ENCODE results near the gene CHST10. TPM values are rescaled to one million over a fixed set of nuclear protein-coding genes. Genes with fewer than 3 reads are reported as not detected.

The CHST10 gene
- total RNA-seq, 3 donors from 2014 or later (not counting 1 experiment from before 2014, with no cell fraction given), result 11.1 to 15.3 (median 13.4) TPM

GRCh38 chr2:100404411-100404810 is 13.1 kb downstream of the CHST10 start:
- Mint-ChIP-seq H3K9me3 (no peaks in the 10 kb centered on the region), H3K27me3 (ENCODE audit: low read depth in 2 of 2) (no peaks in the 10 kb centered on the region), H3K27ac (no peak overlapping the region), H3K36me3 (peaks cover 7% of the 10 kb centered on the region), H3K4me3 (no peak overlapping the region), H3K4me1 (peaks cover 0 to 16% of the 10 kb centered on the region in 2 donors)
- Histone ChIP-seq H3K4me3 (ENCODE audit: low read length) (no peak overlapping the region), H3K9me3 (ENCODE audit: control insufficient read depth, insufficient read depth, low read length) (no peaks in the 10 kb centered on the region), H3K36me3 (ENCODE audit: control insufficient read depth, insufficient read depth, low read length) (peaks cover 17% of the 10 kb centered on the region), H3K4me1 (ENCODE audit: control insufficient read depth, insufficient read depth, low read length) (no peaks in the 10 kb centered on the region), H3K27ac (ENCODE audit: low read length) (no peak overlapping the region), H3K27me3 (ENCODE audit: control insufficient read depth, insufficient read depth, low read length) (no peaks in the 10 kb centered on the region)
- no peak for TF ChIP-seq CTCF (IDR thresholded peaks at IDR 0.05)
- WGBS (ENCODE audit: insufficient coverage), result 95% methylated on average over 7 of the region's 7 CpGs
- intact Hi-C loops (cut with micrococcal nuclease), result no loop called here
- DNase-seq (no peak), ATAC-seq (no peak)

GRCh38 chr2:100403722-100404121 is 13.7 kb downstream of the CHST10 start:
- Mint-ChIP-seq H3K27me3 (ENCODE audit: low read depth in 2 of 2) (no peaks in the 10 kb centered on the region), H3K4me1 (peaks cover 0 to 11% of the 10 kb centered on the region in 2 donors), H3K27ac (no peak overlapping the region), H3K4me3 (no peak overlapping the region), H3K36me3 (peaks cover 7% of the 10 kb centered on the region), H3K9me3 (no peaks in the 10 kb centered on the region)
- H3K4me3 ChIP-seq (ENCODE audit: low read length), result no peak overlapping the region
- no peaks in the 10 kb centered on the region for H3K4me1 ChIP-seq (ENCODE audit: control insufficient read depth, insufficient read depth, low read length)
- no peaks in the 10 kb centered on the region for H3K27me3 ChIP-seq (ENCODE audit: control insufficient read depth, insufficient read depth, low read length)
- WGBS (ENCODE audit: insufficient coverage), result 91% methylated on average over 10 of the region's 10 CpGs
- no peak for ATAC-seq
- intact Hi-C loops (cut with micrococcal nuclease), result no loop called here
- TF ChIP-seq CTCF (IDR thresholded peaks at IDR 0.05), result no peak
- H3K27ac ChIP-seq (ENCODE audit: low read length), result no peak overlapping the region
- H3K36me3 ChIP-seq (ENCODE audit: control insufficient read depth, insufficient read depth, low read length), result peaks cover 17% of the 10 kb centered on the region
- H3K9me3 ChIP-seq (ENCODE audit: control insufficient read depth, insufficient read depth, low read length), result no peaks in the 10 kb centered on the region
- DNase-seq, result no peak

GRCh38 chr2:100401268-100401667 is 16.2 kb downstream of the CHST10 start:
- no peaks in the 10 kb centered on the region for H3K4me1 ChIP-seq (ENCODE audit: control insufficient read depth, insufficient read depth, low read length)
- 96% methylated on average over 7 of the region's 7 CpGs for WGBS (ENCODE audit: insufficient coverage)
- H3K36me3 ChIP-seq (ENCODE audit: control insufficient read depth, insufficient read depth, low read length), result peaks cover 19% of the 10 kb centered on the region
- H3K27me3 ChIP-seq (ENCODE audit: control insufficient read depth, insufficient read depth, low read length), result no peaks in the 10 kb centered on the region
- ATAC-seq, result no peak
- no peak overlapping the region for H3K27ac ChIP-seq (ENCODE audit: low read length)
- Mint-ChIP-seq H3K36me3 (peaks cover 7% of the 10 kb centered on the region), H3K27me3 (ENCODE audit: low read depth in 2 of 2) (no peaks in the 10 kb centered on the region), H3K4me1 (peaks cover 0 to 6% of the 10 kb centered on the region in 2 donors), H3K27ac (no peak overlapping the region), H3K9me3 (no peaks in the 10 kb centered on the region), H3K4me3 (no peak overlapping the region)
- H3K9me3 ChIP-seq (ENCODE audit: control insufficient read depth, insufficient read depth, low read length), result no peaks in the 10 kb centered on the region
- TF ChIP-seq CTCF (IDR thresholded peaks at IDR 0.05), result no peak
- no peak for DNase-seq
- H3K4me3 ChIP-seq (ENCODE audit: low read length), result no peak overlapping the region
- intact Hi-C loops (cut with micrococcal nuclease), result no loop called here

- no peaks in the 10 kb centered on the region for H3K27me3 Mint-ChIP-seq (ENCODE audit: low read depth in 2 of 2)
- intact Hi-C loops (cut with micrococcal nuclease), result no loop called here
Observed at GRCh38 chr2:100399714-100400113, 17.8 kb downstream of the CHST10 start.

More at GRCh38 chr2:100399714-100400113, 17.8 kb downstream of the CHST10 start:
- Histone ChIP-seq H3K4me1 (ENCODE audit: control insufficient read depth, insufficient read depth, low read length) (peaks cover 3% of the 10 kb centered on the region), H3K27me3 (ENCODE audit: control insufficient read depth, insufficient read depth, low read length) (no peaks in the 10 kb centered on the region), H3K9me3 (ENCODE audit: control insufficient read depth, insufficient read depth, low read length) (no peaks in the 10 kb centered on the region), H3K36me3 (ENCODE audit: control insufficient read depth, insufficient read depth, low read length) (peaks cover 10% of the 10 kb centered on the region), H3K4me3 (ENCODE audit: low read length) (no peak overlapping the region), H3K27ac (ENCODE audit: low read length) (no peak overlapping the region)
- peaks cover 6% of the 10 kb centered on the region for H3K36me3 Mint-ChIP-seq
- H3K9me3 Mint-ChIP-seq, result no peaks in the 10 kb centered on the region
- 97% methylated on average over 9 of the region's 9 CpGs for WGBS (ENCODE audit: insufficient coverage)
- TF ChIP-seq CTCF (IDR thresholded peaks at IDR 0.05), result no peak
- no peak overlapping the region for H3K4me3 Mint-ChIP-seq
- H3K27ac Mint-ChIP-seq, result no peak overlapping the region
- no peak for ATAC-seq
- DNase-seq, result no peak
- peaks cover 0 to 6% of the 10 kb centered on the region in 2 donors for H3K4me1 Mint-ChIP-seq
